HepG2 (cell line): ENCODE measurements around the gene TRMT2A. TPM values are rescaled to one million over a fixed set of nuclear protein-coding genes. Genes with fewer than 3 reads are reported as not detected.
A peak's percentile ranks its signal among the peaks of the same experiment; 100 is the strongest.

Source experiments
- ATAC-seq: fragments of 200-7000 bp; cut with Tn5 transposase; 3 replicates; pipeline ENCODE4 v1.9.1; 2020; ENCODE audit warnings: mild to moderate bottlenecking, moderate library complexity
- BruUV-seq: library from RNA; stranded (reverse); fragments of 400-500 nt; replicated peaks from 2 replicates; lab custom pipeline; 2021; lab: Mats Ljungman, UMichigan
- CTCF ChIA-PET: fragments of 300-600 bp; formaldehyde crosslinking; extraction: SDS; loops from one replicate; lab custom pipeline; 2021; ENCODE audit warnings: low total read pairs, inconsistent platforms, low intra/inter-chr PET ratio; lab: Yijun Ruan, JAX
- POLR2A ChIA-PET: fragments of 350-600 bp; sonication (Branson Sonifier 250); formaldehyde crosslinking; loops from one replicate; lab custom pipeline; 2020; ENCODE audit warnings: antibody characterized with exemption, inconsistent platforms; lab: Yijun Ruan, JAX
- DNase-seq: peaks from one replicate; pipeline ENCODE4 v3.0.0-alpha.2; 2015; ENCODE audit warnings: low spot score
- FAIRE-seq: peaks from 3 replicates; lab custom pipeline; 2011; peaks lifted over from hg19 to GRCh38; lab: Jason Lieb, UNC
- H2AFZ ChIP-seq: one replicate; pipeline ENCODE4 v1.6.1; 2011; ENCODE audit warnings: low read length, inconsistent platforms
- H3K27ac ChIP-seq: fragments of 300-600 bp; 3 replicates; pipeline ENCODE4 v1.8.0; 2011; ENCODE audit warnings: mixed run types, mild to moderate bottlenecking, mixed read lengths, low read length, inconsistent platforms; ENCODE audit not compliant: insufficient read depth; ENCODE audit errors: extremely low read length
- H3K27me3 ChIP-seq, 2 experiments: fragments of 200-600 bp in 1 of 2; 2 replicates in 1 of 2; 3 replicates in 1 of 2; pipeline versions ENCODE4 v1.6.0 to v1.8.0; 2011; ENCODE audit warnings: low read length in 2 of 2, mild to moderate bottlenecking in 2 of 2, moderate library complexity in 2 of 2, inconsistent platforms in 1 of 2; ENCODE audit not compliant: insufficient read depth in 2 of 2, control insufficient read depth in 1 of 2
- H3K36me3 ChIP-seq, 2 experiments: fragments of 200-600 bp in 1 of 2; replicated peaks in 1 of 2; 2 replicates in 1 of 2; 3 replicates in 1 of 2; pipeline versions ENCODE4 v1.5.1 to v1.8.0; 2011; ENCODE audit warnings: low read length in 2 of 2, inconsistent platforms in 1 of 2; ENCODE audit not compliant: insufficient read depth in 2 of 2, control insufficient read depth in 1 of 2
- H3K4me1 ChIP-seq: 2 replicates; pipeline ENCODE4 v1.5.1; 2012; ENCODE audit warnings: low read length, inconsistent platforms; ENCODE audit not compliant: insufficient read depth
- H3K4me2 ChIP-seq: 2 replicates; pipeline ENCODE4 v1.6.0; 2011; ENCODE audit warnings: low read depth, low read length, inconsistent platforms
- H3K4me3 ChIP-seq, 3 experiments: fragments of 200-600 bp in 1 of 3; sonication (generic), shearing (Covaris generic) in 1 of 3; replicated peaks in 1 of 3; 2 replicates each; pipeline ENCODE4 v1.5.1; 2011 to 2016; ENCODE audit warnings: low read length in 3 of 3, inconsistent platforms in 2 of 3, low read depth in 2 of 3, mild to moderate bottlenecking in 2 of 3, control low read depth in 1 of 3, mixed read lengths in 1 of 3; ENCODE audit not compliant: insufficient read depth in 1 of 3
- H3K79me2 ChIP-seq: one replicate; pipeline ENCODE4 v1.6.1; 2011; ENCODE audit warnings: low read length, inconsistent platforms; ENCODE audit not compliant: insufficient read depth
- H3K9ac ChIP-seq: 2 replicates; pipeline ENCODE4 v1.6.0; 2011; ENCODE audit warnings: mild to moderate bottlenecking, low read depth, low read length, inconsistent platforms; ENCODE audit not compliant: insufficient read depth
- H3K9me3 ChIP-seq: 2 replicates; pipeline ENCODE4 v1.5.1; 2012; ENCODE audit warnings: mild to moderate bottlenecking, low read length
- H4K20me1 ChIP-seq: 2 replicates; pipeline ENCODE4 v1.6.0; 2011; ENCODE audit warnings: inconsistent platforms, mild to moderate bottlenecking, low read length, moderate library complexity; ENCODE audit not compliant: insufficient read depth
- AGO2 ChIP-seq: fragments of 200-400 bp; formaldehyde crosslinking; optimal IDR thresholded peaks from 2 replicates; pipeline ENCODE3; 2017; ENCODE audit warnings: mild to moderate bottlenecking, low read depth, low read length, moderate library complexity
- HNRNPH1 ChIP-seq: fragments of 200-400 bp; formaldehyde crosslinking; optimal IDR thresholded peaks from 2 replicates; pipeline ENCODE3; 2017; ENCODE audit warnings: mild to moderate bottlenecking, low read depth, low read length
- ZMYM2 ChIP-seq: sonication (generic); formaldehyde crosslinking; IDR thresholded peaks from 2 replicates; pipeline ENCODE4 v1.8.0; 2022; ENCODE audit warnings: mild to moderate bottlenecking, missing genetic modification reagents
- ZNF609 ChIP-seq: sonication (generic); formaldehyde crosslinking; IDR thresholded peaks from 2 replicates; pipeline ENCODE4 v1.4.0; 2020; ENCODE audit warnings: mild to moderate bottlenecking, missing genetic modification reagents, borderline replicate concordance
- ZSCAN21 ChIP-seq: sonication (generic); formaldehyde crosslinking; IDR thresholded peaks from 2 replicates; pipeline ENCODE4 v1.8.0; 2022; ENCODE audit warnings: mild to moderate bottlenecking, missing genetic modification reagents, moderate library complexity, borderline replicate concordance
- WGBS: methylation state at CpG from one replicate; pipeline ENCODE4 v1.1.6; 2017; ENCODE audit warnings: low lambda C conversion rate; 5-methylcytosine and 5-hydroxymethylcytosine counted together
- in situ Hi-C: cut with HindIII; loops from 2 replicates; pipeline ENCODE4 v1.10.0; 2017; ENCODE audit warnings: low pct_unique_long_range_greater_than_20kb; ENCODE audit not compliant: extremely low pct_ligation_motif_present
- intact Hi-C: fragments of 100-400 bp; cut with micrococcal nuclease; formaldehyde crosslinking; loops from one replicate; pipeline ENCODE4 v1.10.0; 2022; ENCODE audit not compliant: unreplicated experiment
- polyA plus RNA-seq, 8 experiments: library from polyadenylated mRNA; depleted of rRNA in 3 of 8; stranded (reverse) in 7 of 8; unstranded in 1 of 8; fragments of >200 nt; fragmentation: Illumina TruSeq in 4 of 8; extraction: Trizol in 4 of 8; gene quantifications; 2 replicates each; pipeline versions ENCODE4 v1.2.1 to v1.2.3, GENCODE V29; 2011 to 2016; ENCODE audit warnings: low read depth in 4 of 8, missing spikeins in 1 of 8, mixed read lengths in 1 of 8; ENCODE audit not compliant: insufficient read depth in 1 of 8
- total RNA-seq, 5 experiments: library from RNA; depleted of rRNA; stranded (reverse); fragments of >200 nt; fragmentation: Illumina TruSeq; extraction: Trizol; gene quantifications; 2 replicates each; pipeline ENCODE4 v1.2.3, GENCODE V29; 2016; ENCODE audit warnings: low read depth in 1 of 5

Gene TRMT2A
- total and polyA plus RNA-seq, 2 of the 13 experiments (the other 11 are each of a cell fraction or from before 2014, with no cell fraction given), result 24.0 to 30.3 TPM

GRCh38 chr22:20108757-20109230 is 8.2 kb downstream of the TRMT2A start (continued):
- TF ChIP-seq ZNF609 (CRISPR knock-in tag) (no peak), ZSCAN21 (CRISPR knock-in tag) (no peak)

- intact Hi-C loops, result no loop called here
- Histone ChIP-seq H3K4me1 (peaks cover 10% of the 10 kb centered on the region), H3K27me3 (no peaks in the 10 kb centered on the region), H3K27ac (no peak overlapping the region), H4K20me1 (peaks cover 4% of the 10 kb centered on the region; the same call in 1 of the 2 replicates), H3K36me3 (peaks cover 48 to 91% of the 10 kb centered on the region in 2 experiments), H3K4me3 (no peak overlapping the region), H2AFZ (no peak overlapping the region), H3K79me2 (peaks cover 3% of the 10 kb centered on the region), H3K9ac (no peak overlapping the region), H3K4me2 (no peak overlapping the region), H3K9me3 (no peaks in the 10 kb centered on the region)
- ATAC-seq, result no peak
- BruUV-seq, result no TSS peak
- no peak for FAIRE-seq
- peak; percentile 71 for TF ChIP-seq AGO2
- TF ChIP-seq HNRNPH1, result no peak
- TF ChIP-seq ZMYM2 (CRISPR knock-in tag), result no peak
- in situ Hi-C loops, result no loop called here
- POLR2A ChIA-PET, result interaction anchor here (1.3 kb wide), 1 partner anchor 9 kb away, joined by 4 read pairs; the partner anchor contains the start of gene TRMT2A
- no peak for DNase-seq
- CTCF ChIA-PET, result no interaction called here
- 96% methylated on average over 10 of the region's 13 CpGs for WGBS
Observed at GRCh38 chr22:20107951-20108756, 8.9 kb downstream of the TRMT2A start.
